Sigmoid colon (tissue), 7 donors: Measurements from ENCODE around the gene GIT2. TPM values are rescaled to one million over a fixed set of nuclear protein-coding genes. Genes with fewer than 3 reads are reported as not detected.

ENCODE experiments used
- DNase-seq: peaks from one replicate; pipeline ENCODE4 v3.0.0-alpha.2; 2019
- H3K27ac ChIP-seq, 4 donors: fragments of 200-600 bp; sonication (generic); one replicate each; pipeline ENCODE4 v1.5.1; 2016 to 2019; ENCODE audit warnings: mild to moderate bottlenecking in 1 of 4
- H3K27me3 ChIP-seq, 3 donors: fragments of 200-600 bp; sonication (generic); one replicate each; pipeline ENCODE4 v1.5.1; 2019; ENCODE audit warnings: mild to moderate bottlenecking in 1 of 3
- H3K36me3 ChIP-seq, 4 donors: fragments of 200-600 bp; sonication (generic); one replicate each; pipeline ENCODE4 v1.5.1; 2016 to 2019
- H3K4me1 ChIP-seq, 4 donors: fragments of 200-600 bp; sonication (generic); one replicate each; pipeline ENCODE4 v1.5.1; 2017 to 2019
- H3K4me3 ChIP-seq, 4 donors: fragments of 200-600 bp; sonication (generic); one replicate each; pipeline ENCODE4 v1.5.1; 2017 to 2019; ENCODE audit warnings: mild to moderate bottlenecking in 2 of 4, moderate library complexity in 1 of 4
- H3K9me3 ChIP-seq, 4 donors: fragments of 200-600 bp in 3 of 4; sonication (generic) in 3 of 4; one replicate each; pipeline versions ENCODE4 v1.5.1 to v1.6.1; 2013 to 2019
- EP300 ChIP-seq, 4 donors: sonication (generic); formaldehyde crosslinking; IDR thresholded peaks; one replicate each; pipeline ENCODE4 v1.6.1; 2017; ENCODE audit warnings: antibody characterized with exemption in 4 of 4
- POLR2A ChIP-seq, 2 donors: fragments of 450-650 bp; IDR thresholded peaks; one replicate each; pipeline ENCODE4 v1.6.1; 2016; ENCODE audit warnings: antibody characterized with exemption in 2 of 2, mild to moderate bottlenecking in 2 of 2, moderate library complexity in 2 of 2
- POLR2AphosphoS5 ChIP-seq, 4 donors: sonication (generic); formaldehyde crosslinking; IDR thresholded peaks; one replicate each; pipeline ENCODE4 v1.6.1; 2017; ENCODE audit warnings: antibody characterized with exemption in 4 of 4
- WGBS, 2 donors: extraction: QIAGEN DNeasy Blood & Tissue Kit; methylation state at CpG; one replicate each; pipeline ENCODE4 v1.1.7; 2013; 5-methylcytosine and 5-hydroxymethylcytosine counted together
- intact Hi-C: fragments of 100-400 bp; cut with DNase I; formaldehyde crosslinking; loops from one replicate; pipeline ENCODE4 v1.15.1; 2023
- polyA plus RNA-seq, 3 donors: library from polyadenylated mRNA; stranded (reverse); fragments of 200-250 nt; gene quantifications; one replicate each; pipeline ENCODE4 v1.2.3, GENCODE V29; 2013
- total RNA-seq, 4 donors: library from RNA; depleted of rRNA; stranded (reverse); fragments of >200 nt; gene quantifications; one replicate each; pipeline ENCODE4 v1.1.0, GENCODE V29; 2016
- TF ChIP-seq, protein P1 (sequence below), 4 experiments: fragments of 450-650 bp in 3 of 4; fragments of 200-600 bp in 1 of 4; IDR thresholded peaks; one replicate each; pipeline ENCODE4 v1.5.1; 2016 to 2019; ENCODE audit warnings: antibody characterized with exemption in 4 of 4, mild to moderate bottlenecking in 3 of 4, moderate library complexity in 2 of 4
- donor health status: healthy with polysubstance abuse.
- donor health status: Bipolar disorder and iron deficiency.
- donor health status: healthy.

Gene GIT2
- total and polyA plus RNA-seq, 7 donors = 6.0 to 54.6 (median 26.7) TPM

DNA sequence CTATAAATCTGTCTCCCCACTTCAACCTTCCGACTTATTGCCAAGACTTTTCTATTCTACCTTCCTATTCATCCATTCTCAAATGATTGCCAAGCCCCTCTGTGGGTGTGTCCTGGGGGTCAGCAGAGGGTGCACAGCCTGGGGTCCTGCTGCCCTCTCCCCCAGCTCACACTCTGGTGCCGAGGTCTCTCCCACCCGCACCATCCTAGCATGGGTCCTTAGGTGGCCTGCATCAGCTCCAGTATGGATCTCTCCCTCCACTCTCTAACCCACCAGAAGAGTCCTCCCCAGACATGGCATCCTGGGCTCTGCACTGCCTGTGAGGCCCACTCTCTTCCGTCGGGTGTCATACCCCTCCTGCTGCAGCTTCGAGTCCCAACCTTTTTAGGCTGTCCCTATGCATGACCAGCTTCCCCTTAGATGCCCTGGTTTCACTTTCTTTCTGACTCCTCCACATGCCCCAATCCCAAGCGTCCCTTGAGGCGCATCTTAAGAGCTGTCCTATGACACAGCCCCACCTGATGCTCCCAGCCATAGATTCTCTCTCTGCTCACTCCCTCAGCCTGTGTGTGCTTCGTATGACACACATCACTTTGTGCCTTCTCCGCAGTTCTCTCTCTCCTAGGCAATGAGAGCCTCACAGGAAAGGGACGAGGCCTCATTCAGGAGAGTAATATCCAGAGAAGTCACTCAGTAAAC, 43.9 kb downstream of the GIT2 start:
- H3K36me3 ChIP-seq = peaks cover 9 to 72% (median 14%) of the 10 kb centered on the region in 4 donors
- no peaks in the 10 kb centered on the region for H3K9me3 ChIP-seq
- H3K4me1 ChIP-seq = peaks cover 0 to 57% (median 50%) of the 10 kb centered on the region in 4 donors
- TF ChIP-seq POLR2AphosphoS5 (IDR thresholded peaks at IDR 0.05) = no peak
- TF ChIP-seq EP300 (IDR thresholded peaks at IDR 0.05) = no peak
- no peak for TF ChIP-seq POLR2A (IDR thresholded peaks at IDR 0.05)
- TF ChIP-seq, protein P1, sequence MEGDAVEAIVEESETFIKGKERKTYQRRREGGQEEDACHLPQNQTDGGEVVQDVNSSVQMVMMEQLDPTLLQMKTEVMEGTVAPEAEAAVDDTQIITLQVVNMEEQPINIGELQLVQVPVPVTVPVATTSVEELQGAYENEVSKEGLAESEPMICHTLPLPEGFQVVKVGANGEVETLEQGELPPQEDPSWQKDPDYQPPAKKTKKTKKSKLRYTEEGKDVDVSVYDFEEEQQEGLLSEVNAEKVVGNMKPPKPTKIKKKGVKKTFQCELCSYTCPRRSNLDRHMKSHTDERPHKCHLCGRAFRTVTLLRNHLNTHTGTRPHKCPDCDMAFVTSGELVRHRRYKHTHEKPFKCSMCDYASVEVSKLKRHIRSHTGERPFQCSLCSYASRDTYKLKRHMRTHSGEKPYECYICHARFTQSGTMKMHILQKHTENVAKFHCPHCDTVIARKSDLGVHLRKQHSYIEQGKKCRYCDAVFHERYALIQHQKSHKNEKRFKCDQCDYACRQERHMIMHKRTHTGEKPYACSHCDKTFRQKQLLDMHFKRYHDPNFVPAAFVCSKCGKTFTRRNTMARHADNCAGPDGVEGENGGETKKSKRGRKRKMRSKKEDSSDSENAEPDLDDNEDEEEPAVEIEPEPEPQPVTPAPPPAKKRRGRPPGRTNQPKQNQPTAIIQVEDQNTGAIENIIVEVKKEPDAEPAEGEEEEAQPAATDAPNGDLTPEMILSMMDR (IDR thresholded peaks at IDR 0.05) = no peak
- H3K4me3 ChIP-seq = no peak overlapping the region
- 84 to 92% methylated on average over 11 of the region's 11 CpGs for WGBS, 2 donors
- H3K27ac ChIP-seq = peak overlapping the region; percentile 25 to 77 (median 71)
- no peak for DNase-seq
- H3K27me3 ChIP-seq = no peaks in the 10 kb centered on the region
- intact Hi-C loops = no loop called here

DNA sequence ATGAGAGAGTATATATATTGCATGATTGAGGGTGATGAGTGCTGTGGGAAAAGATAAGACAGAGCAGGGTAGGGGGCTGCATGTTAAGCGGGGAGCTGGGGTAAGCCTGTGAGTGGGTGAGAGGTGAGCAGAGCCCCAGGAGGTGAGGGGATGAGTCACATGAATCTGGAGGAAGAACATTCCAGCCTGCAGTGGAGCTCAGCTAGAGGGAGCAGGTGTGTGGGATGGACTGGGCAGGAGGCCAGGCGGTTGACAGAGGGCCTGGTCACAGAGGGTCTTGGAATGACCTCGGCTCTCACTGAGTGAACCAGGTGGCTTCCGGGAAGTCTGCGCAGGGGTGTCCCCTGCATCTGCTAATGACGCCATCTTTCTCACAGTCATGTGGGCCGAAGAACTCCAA, 44.4 kb downstream of the GIT2 start:
- TF ChIP-seq POLR2AphosphoS5 (IDR thresholded peaks at IDR 0.05) (no peak), EP300 (IDR thresholded peaks at IDR 0.05) (no peak), POLR2A (IDR thresholded peaks at IDR 0.05) (no peak)
- TF ChIP-seq, protein P1 (IDR thresholded peaks at IDR 0.05) = no peak
- peak; percentile 75 for DNase-seq
- intact Hi-C loops = no loop called here
- Histone ChIP-seq H3K36me3 (peaks cover 9 to 73% (median 16%) of the 10 kb centered on the region in 4 donors), H3K4me1 (peaks cover 0 to 63% (median 55%) of the 10 kb centered on the region in 4 donors), H3K9me3 (no peaks in the 10 kb centered on the region), H3K4me3 (no peak overlapping the region), H3K27me3 (no peaks in the 10 kb centered on the region), H3K27ac (peak overlapping the region; percentile 25 to 77 (median 71))
- WGBS, 2 donors = 78 to 86% methylated on average over 7 of the region's 7 CpGs

DNA sequence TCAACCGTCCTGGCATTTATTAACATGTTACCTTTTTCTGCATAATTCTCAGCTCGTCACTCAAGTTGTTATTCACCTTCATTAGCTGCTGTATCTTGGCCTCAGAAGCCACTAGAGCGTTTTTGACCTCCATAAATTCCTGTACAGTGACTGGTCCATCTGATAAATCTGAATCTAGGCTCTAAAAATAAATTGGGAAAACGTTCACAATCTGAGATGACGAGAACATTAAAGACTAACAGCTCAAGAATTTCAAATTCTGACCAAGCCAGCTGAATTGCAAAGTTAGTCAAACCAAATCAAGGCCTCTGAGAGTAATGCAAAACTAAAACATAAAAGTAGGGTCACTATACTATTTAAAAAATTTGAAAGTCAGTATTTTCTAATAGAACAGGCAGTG, 45.0 kb downstream of the GIT2 start:
- Histone ChIP-seq H3K27ac (peak overlapping the region; percentile 49 to 77 (median 71)), H3K4me1 (peaks cover 0 to 69% (median 57%) of the 10 kb centered on the region in 4 donors), H3K9me3 (no peaks in the 10 kb centered on the region), H3K36me3 (peaks cover 9 to 72% (median 15%) of the 10 kb centered on the region in 4 donors), H3K27me3 (no peaks in the 10 kb centered on the region), H3K4me3 (no peak overlapping the region)
- TF ChIP-seq, protein P1 (IDR thresholded peaks at IDR 0.05) = no peak
- TF ChIP-seq POLR2A (IDR thresholded peaks at IDR 0.05) = no peak
- intact Hi-C loops = no loop called here
- 83 to 88% methylated on average over 5 of the region's 5 CpGs for WGBS, 2 donors
- no peak for DNase-seq

DNA sequence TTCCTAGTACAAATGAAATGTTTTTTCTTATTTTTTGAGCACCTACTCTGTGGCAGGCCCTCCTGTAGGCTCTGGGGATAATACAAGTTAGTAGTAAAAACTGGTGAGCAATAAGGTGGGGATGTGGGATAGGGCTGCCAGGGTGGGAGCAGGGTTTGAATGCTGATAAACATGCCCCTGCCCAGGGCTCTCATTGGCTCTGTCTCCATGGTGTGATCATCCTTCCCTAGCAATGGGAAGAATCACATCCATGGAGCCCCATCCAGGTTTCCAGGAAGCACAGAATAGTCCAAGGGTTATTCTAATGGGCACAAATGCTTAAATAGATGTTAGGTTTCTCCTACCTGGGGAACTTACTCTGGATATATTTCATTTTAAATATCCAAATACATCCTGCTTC, 45.5 kb downstream of the GIT2 start:
- TF ChIP-seq, protein P1 (IDR thresholded peaks at IDR 0.05) = no peak
- TF ChIP-seq POLR2A (IDR thresholded peaks at IDR 0.05) (no peak), POLR2AphosphoS5 (IDR thresholded peaks at IDR 0.05) (no peak), EP300 (IDR thresholded peaks at IDR 0.05) (no peak)
- peak overlapping the region; percentile 49 to 77 (median 71) for H3K27ac ChIP-seq
- H3K4me3 ChIP-seq = no peak overlapping the region
- peaks cover 0 to 72% (median 57%) of the 10 kb centered on the region in 4 donors for H3K4me1 ChIP-seq
- no peaks in the 10 kb centered on the region for H3K27me3 ChIP-seq
- peaks cover 9 to 66% (median 14%) of the 10 kb centered on the region in 4 donors for H3K36me3 ChIP-seq
- H3K9me3 ChIP-seq = no peaks in the 10 kb centered on the region
- intact Hi-C loops = no loop called here
- no peak for DNase-seq
